H1 (cell line): ENCODE data around the gene NR1H2.

ENCODE experiments used
- ATF3 ChIP-seq: IDR thresholded peaks from 2 replicates; pipeline ENCODE4 v1.6.1; 2011; ENCODE audit warnings: low read depth, mild to moderate bottlenecking, low read length; ENCODE audit not compliant: insufficient read depth
- CTBP2 ChIP-seq: IDR thresholded peaks from 2 replicates; pipeline ENCODE4 v1.7.0; 2011; ENCODE audit warnings: borderline replicate concordance, mild to moderate bottlenecking, moderate library complexity, mixed read lengths, low read length; ENCODE audit not compliant: insufficient read depth, insufficient read length
- CTCF ChIP-seq, 3 experiments: IDR thresholded peaks; 1 replicate in 2 of 3; 2 replicates in 1 of 3; pipeline versions ENCODE4 v1.5.1 to v1.6.1; 2011; ENCODE audit warnings: low read length in 3 of 3, mild to moderate bottlenecking in 3 of 3, inconsistent platforms in 2 of 3, low read depth in 1 of 3, moderate library complexity in 1 of 3; ENCODE audit not compliant: insufficient read depth in 1 of 3; ENCODE audit errors: control extremely low read depth in 1 of 3
- EP300 ChIP-seq, 2 experiments: IDR thresholded peaks; 1 replicate in 1 of 2; 2 replicates in 1 of 2; pipeline ENCODE4 v1.6.1; 2011 to 2012; ENCODE audit warnings: low read depth in 2 of 2, low read length in 2 of 2, mild to moderate bottlenecking in 2 of 2, borderline replicate concordance in 1 of 2, inconsistent platforms in 1 of 2, moderate library complexity in 1 of 2
- FOSL1 ChIP-seq: IDR thresholded peaks from 2 replicates; pipeline ENCODE4 v1.6.1; 2011; ENCODE audit warnings: mild to moderate bottlenecking, low read depth, low read length, moderate library complexity; ENCODE audit not compliant: insufficient read depth
- GABPA ChIP-seq: IDR thresholded peaks from 2 replicates; pipeline ENCODE4 v1.6.1; 2011; ENCODE audit warnings: mild to moderate bottlenecking, low read length, moderate library complexity, borderline replicate concordance; ENCODE audit not compliant: insufficient read depth
- NRF1 ChIP-seq: IDR thresholded peaks from 2 replicates; pipeline ENCODE4 v1.6.1; 2011; ENCODE audit warnings: mild to moderate bottlenecking, low read depth, low read length, improper control_type of control experiment
- RNF2 ChIP-seq: fragments of 200-900, 300-1000 bp; sonication (generic); IDR thresholded peaks from 2 replicates; pipeline ENCODE4 v1.7.1; 2016; ENCODE audit warnings: borderline replicate concordance, low read depth, mild to moderate bottlenecking, antibody characterized with exemption, low read length; ENCODE audit not compliant: poor library complexity, severe bottlenecking; ENCODE audit errors: missing control alignments
- RXRA ChIP-seq: IDR thresholded peaks from 2 replicates; pipeline ENCODE4 v1.6.1; 2011; ENCODE audit warnings: low read depth, mild to moderate bottlenecking, low read length, moderate library complexity; ENCODE audit not compliant: insufficient read depth
- SP1 ChIP-seq: IDR thresholded peaks from 2 replicates; pipeline ENCODE4 v1.6.1; 2011; ENCODE audit warnings: low read depth, low read length
- TAF1 ChIP-seq: IDR thresholded peaks from 2 replicates; pipeline ENCODE4 v1.6.1; 2011; ENCODE audit warnings: mild to moderate bottlenecking, low read depth, low read length
- ZNF274 ChIP-seq: IDR thresholded peaks from 2 replicates; pipeline ENCODE4 v1.7.0; 2012; ENCODE audit warnings: low read length, borderline replicate concordance; ENCODE audit errors: extremely low read depth

- TF ChIP-seq RNF2 (no peak), CTCF (IDR thresholded peaks at IDR 0.05; ENCODE audit: control extremely low read depth in 1 of 3, insufficient read depth in 1 of 3, low read depth in 1 of 3, low read length in 3 of 3) (no peak), RXRA (no peak), GABPA (no peak), ZNF274 (no peak), TAF1 (no peak), NRF1 (no peak), CTBP2 (no peak), FOSL1 (no peak), SP1 (no peak), EP300 (IDR thresholded peaks at IDR 0.05; ENCODE audit: borderline replicate concordance in 1 of 2, low read depth in 2 of 2, low read length in 2 of 2) (no peak), ATF3 (no peak)
These were observed 40.0 kb downstream of the NR1H2 start for GRCh38 chr19:50416034-50416977.
